ENCODE results near the gene ACTL8. TPM values are rescaled to one million over a fixed set of nuclear protein-coding genes. Genes with fewer than 3 reads are reported as not detected.

The ACTL8 gene
- total and polyA plus RNA-seq, 7 experiments from 2014 or later, result not detected

DNA sequence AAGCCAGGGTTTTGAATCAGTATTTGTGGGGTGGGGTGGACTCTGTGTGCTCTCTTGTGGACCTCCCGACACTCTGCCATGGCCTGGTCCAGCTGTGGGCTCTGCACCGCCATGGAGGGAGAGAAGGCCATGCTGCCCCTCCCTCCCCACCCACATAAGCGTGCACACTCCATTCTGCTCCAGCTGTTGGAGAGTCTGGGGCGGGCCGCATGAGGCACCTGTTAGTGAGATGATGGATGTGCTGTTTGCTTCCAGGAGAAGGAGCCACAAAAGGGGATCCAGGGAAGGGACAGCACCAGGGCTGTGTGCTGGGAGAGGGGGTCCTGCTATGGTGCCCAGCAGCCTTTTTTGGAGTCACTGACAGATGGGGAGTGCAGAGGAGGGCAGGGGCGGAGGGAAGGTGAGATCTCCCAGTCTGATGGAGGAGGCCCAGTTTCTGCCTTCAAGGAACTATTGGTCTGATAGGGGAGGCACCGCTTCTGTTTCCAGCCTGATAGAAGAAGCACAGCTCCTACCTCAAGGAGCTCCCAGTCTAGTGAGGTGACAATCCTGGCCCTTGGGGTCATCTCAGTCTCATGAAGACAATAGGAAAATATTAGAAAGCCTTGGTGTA lies 101.5 kb downstream of the ACTL8 start:
- no peaks in the 10 kb centered on the region for H3K9me3 ChIP-seq (ENCODE audit: control insufficient read depth in 2 of 3, low read length in 3 of 3)
- CTCF ChIA-PET, result interaction anchor here (0.6 kb wide), 1 partner anchor 79 kb away, joined by 3 read pairs; no protein-coding TSS in a partner anchor
- H3K27ac ChIP-seq (ENCODE audit: low read depth, low read length), result no peak overlapping the region
- POLR2A ChIA-PET, result no interaction called here
- H3K4me1 ChIP-seq (ENCODE audit: control insufficient read depth in 2 of 2, insufficient read depth in 2 of 2, low read length in 2 of 2), result no peaks in the 10 kb centered on the region
- Mint-ChIP-seq H3K36me3 (no peaks in the 10 kb centered on the region), H3K4me1 (no peaks in the 10 kb centered on the region), H3K9me3 (peaks cover 0 to 4% (median 0%) of the 10 kb centered on the region in 11 donors), H3K27ac (peak overlapping the region in 1 of 9 donors; percentile 77), H3K27me3 (peaks cover 0 to 22% (median 20%) of the 10 kb centered on the region in 5 donors), H3K4me3 (no peak overlapping the region)
- no peak for DNase-seq
- intact Hi-C loops (cut with micrococcal nuclease), result no loop called here
- no peaks in the 10 kb centered on the region for H3K36me3 ChIP-seq (ENCODE audit: control insufficient read depth in 2 of 3, insufficient read depth in 3 of 3, low read length in 3 of 3)
- no peak overlapping the region for H3K4me3 ChIP-seq (ENCODE audit: low read length)
- H3K27me3 ChIP-seq (ENCODE audit: control insufficient read depth in 2 of 2, insufficient read depth in 2 of 2, low read length in 2 of 2), result no peaks in the 10 kb centered on the region
- no peak for ATAC-seq

DNA sequence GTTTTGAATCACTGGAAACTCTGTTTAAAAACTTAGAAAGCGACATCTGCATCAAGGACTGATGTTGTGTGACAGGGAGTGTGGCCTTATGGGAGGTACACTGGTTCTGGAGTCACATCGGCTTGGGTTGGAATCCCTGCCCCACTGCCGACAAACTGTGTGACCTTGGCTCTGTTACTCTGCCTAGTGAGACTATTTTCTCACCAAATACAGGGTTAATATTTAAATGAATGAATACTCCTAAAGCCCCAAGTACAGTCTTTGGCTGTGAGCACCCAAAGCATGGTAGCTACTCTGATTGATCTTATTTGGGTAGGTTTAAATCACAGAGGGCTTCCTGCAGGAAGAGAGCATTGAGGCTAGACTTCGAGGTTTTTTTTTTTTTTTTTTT lies 102.0 kb downstream of the ACTL8 start:
- DNase-seq, result no peak
- no peak overlapping the region for H3K27ac ChIP-seq (ENCODE audit: low read depth, low read length)
- intact Hi-C loops (cut with micrococcal nuclease), result no loop called here
- Mint-ChIP-seq H3K36me3 (no peaks in the 10 kb centered on the region), H3K27ac (peak overlapping the region in 1 of 9 donors; percentile 77), H3K9me3 (peaks cover 0 to 4% (median 0%) of the 10 kb centered on the region in 11 donors), H3K4me1 (no peaks in the 10 kb centered on the region), H3K4me3 (no peak overlapping the region), H3K27me3 (peaks cover 0 to 22% (median 20%) of the 10 kb centered on the region in 5 donors)
- ATAC-seq, result no peak
- no peak overlapping the region for H3K4me3 ChIP-seq (ENCODE audit: low read length)
- no peaks in the 10 kb centered on the region for H3K36me3 ChIP-seq (ENCODE audit: control insufficient read depth in 2 of 3, insufficient read depth in 3 of 3, low read length in 3 of 3)
- POLR2A ChIA-PET, result no interaction called here
- H3K9me3 ChIP-seq (ENCODE audit: control insufficient read depth in 2 of 3, low read length in 3 of 3), result no peaks in the 10 kb centered on the region
- no peaks in the 10 kb centered on the region for H3K4me1 ChIP-seq (ENCODE audit: control insufficient read depth in 2 of 2, insufficient read depth in 2 of 2, low read length in 2 of 2)
- CTCF ChIA-PET, result interaction anchor here (0.6 kb wide), 2 partner anchors 79 to 117 kb away, joined by 3 read pairs; no protein-coding TSS in a partner anchor
- no peaks in the 10 kb centered on the region for H3K27me3 ChIP-seq (ENCODE audit: control insufficient read depth in 2 of 2, insufficient read depth in 2 of 2, low read length in 2 of 2)

DNA sequence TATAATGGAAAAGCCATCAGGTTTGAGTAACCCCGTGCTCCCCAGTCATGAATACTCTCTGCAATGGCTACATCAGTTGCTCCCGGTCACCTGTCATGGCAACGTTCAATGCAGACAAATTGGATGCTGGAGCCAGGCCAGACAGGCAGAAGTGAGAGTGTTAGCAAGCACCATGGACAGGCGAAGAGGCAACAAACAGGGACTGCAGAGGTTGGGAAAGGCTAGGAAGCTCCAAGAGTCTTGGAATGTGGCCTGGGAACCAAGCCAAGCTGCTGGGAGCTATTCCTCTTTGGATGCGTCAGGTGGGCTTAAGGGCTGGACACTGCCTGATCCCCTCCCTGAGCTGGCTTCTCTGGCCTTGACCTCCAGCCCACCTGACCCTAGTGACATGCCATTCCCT lies 102.9 kb downstream of the ACTL8 start:
- no peak overlapping the region for H3K27ac ChIP-seq (ENCODE audit: low read depth, low read length)
- H3K4me3 ChIP-seq (ENCODE audit: low read length), result no peak overlapping the region
- H3K4me1 ChIP-seq (ENCODE audit: control insufficient read depth in 2 of 2, insufficient read depth in 2 of 2, low read length in 2 of 2), result no peaks in the 10 kb centered on the region
- Mint-ChIP-seq H3K27me3 (peaks cover 0 to 22% (median 20%) of the 10 kb centered on the region in 5 donors), H3K4me3 (no peak overlapping the region), H3K27ac (no peak overlapping the region), H3K9me3 (peaks cover 0 to 4% (median 0%) of the 10 kb centered on the region in 11 donors), H3K4me1 (no peaks in the 10 kb centered on the region), H3K36me3 (no peaks in the 10 kb centered on the region)
- intact Hi-C loops (cut with micrococcal nuclease), result no loop called here
- H3K9me3 ChIP-seq (ENCODE audit: control insufficient read depth in 2 of 3, low read length in 3 of 3), result no peaks in the 10 kb centered on the region
- DNase-seq (no peak), ATAC-seq (no peak)
- H3K27me3 ChIP-seq (ENCODE audit: control insufficient read depth in 2 of 2, insufficient read depth in 2 of 2, low read length in 2 of 2), result no peaks in the 10 kb centered on the region
- H3K36me3 ChIP-seq (ENCODE audit: control insufficient read depth in 2 of 3, insufficient read depth in 3 of 3, low read length in 3 of 3), result no peaks in the 10 kb centered on the region
- ChIA-PET POLR2A (no interaction called here), CTCF (no interaction called here)

DNA sequence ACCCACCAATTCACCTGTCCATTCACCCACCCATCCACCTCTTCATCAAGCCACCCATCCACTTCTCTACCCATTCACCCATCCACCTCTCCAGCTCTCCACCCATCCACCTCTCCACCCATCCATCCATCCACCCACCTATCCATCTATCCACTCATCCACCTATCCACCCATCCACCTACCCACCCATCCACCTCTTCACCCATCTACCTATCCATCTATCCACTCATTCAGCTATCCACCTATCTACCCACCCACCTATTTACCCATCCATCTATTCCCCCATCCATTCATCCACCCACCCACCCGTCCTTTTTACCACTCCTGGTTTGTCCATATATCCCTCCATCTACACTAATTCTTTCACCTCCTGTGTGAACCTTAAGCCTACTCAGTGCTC lies 105.7 kb downstream of the ACTL8 start:
- no peaks in the 10 kb centered on the region for H3K4me1 ChIP-seq (ENCODE audit: control insufficient read depth in 2 of 2, insufficient read depth in 2 of 2, low read length in 2 of 2)
- peaks cover 0 to 2% of the 10 kb centered on the region in 2 donors for H3K27me3 ChIP-seq (ENCODE audit: control insufficient read depth in 2 of 2, insufficient read depth in 2 of 2, low read length in 2 of 2)
- Mint-ChIP-seq H3K4me1 (no peaks in the 10 kb centered on the region), H3K27me3 (peaks cover 0 to 22% (median 16%) of the 10 kb centered on the region in 5 donors), H3K9me3 (peaks cover 0 to 4% (median 0%) of the 10 kb centered on the region in 11 donors), H3K4me3 (no peak overlapping the region), H3K27ac (no peak overlapping the region), H3K36me3 (no peaks in the 10 kb centered on the region)
- ATAC-seq (no peak), DNase-seq (no peak)
- intact Hi-C loops (cut with micrococcal nuclease), result no loop called here
- no peak overlapping the region for H3K4me3 ChIP-seq (ENCODE audit: low read length)
- no peaks in the 10 kb centered on the region for H3K36me3 ChIP-seq (ENCODE audit: control insufficient read depth in 2 of 3, insufficient read depth in 3 of 3, low read length in 3 of 3)
- H3K9me3 ChIP-seq (ENCODE audit: control insufficient read depth in 2 of 3, low read length in 3 of 3), result no peaks in the 10 kb centered on the region
- CTCF ChIA-PET, result no interaction called here
- POLR2A ChIA-PET, result no interaction called here
- no peak overlapping the region for H3K27ac ChIP-seq (ENCODE audit: low read depth, low read length)

DNA sequence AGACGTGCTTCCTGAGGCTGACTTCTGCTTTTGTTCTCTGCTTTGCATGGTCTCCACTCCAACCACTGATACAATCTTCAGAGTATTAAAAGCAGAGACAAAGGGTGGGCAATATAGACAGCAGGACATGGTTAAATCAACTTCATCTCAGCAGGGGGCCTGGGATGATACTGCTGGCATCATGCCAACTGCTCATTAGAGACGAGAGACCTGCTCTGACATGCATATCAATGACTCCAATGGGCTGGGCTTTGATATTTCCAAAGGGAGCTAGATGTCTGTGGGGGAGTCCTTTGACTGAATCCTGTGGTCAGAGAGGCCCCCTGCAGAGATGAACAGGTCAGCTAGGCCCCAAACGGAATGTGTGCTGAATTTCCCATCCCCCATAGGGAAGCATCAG lies 106.6 kb downstream of the ACTL8 start:
- H3K4me3 ChIP-seq (ENCODE audit: low read length), result no peak overlapping the region
- Mint-ChIP-seq H3K27ac (no peak overlapping the region), H3K27me3 (peaks cover 0 to 22% (median 16%) of the 10 kb centered on the region in 5 donors), H3K4me3 (no peak overlapping the region), H3K36me3 (no peaks in the 10 kb centered on the region), H3K9me3 (peaks cover 0 to 4% (median 0%) of the 10 kb centered on the region in 11 donors), H3K4me1 (no peaks in the 10 kb centered on the region)
- intact Hi-C loops (cut with micrococcal nuclease), result no loop called here
- H3K4me1 ChIP-seq (ENCODE audit: control insufficient read depth in 2 of 2, insufficient read depth in 2 of 2, low read length in 2 of 2), result no peaks in the 10 kb centered on the region
- DNase-seq, result no peak
- H3K27ac ChIP-seq (ENCODE audit: low read depth, low read length), result no peak overlapping the region
- POLR2A ChIA-PET, result no interaction called here
- H3K9me3 ChIP-seq (ENCODE audit: control insufficient read depth in 2 of 3, low read length in 3 of 3), result no peaks in the 10 kb centered on the region
- H3K27me3 ChIP-seq (ENCODE audit: control insufficient read depth in 2 of 2, insufficient read depth in 2 of 2, low read length in 2 of 2), result peaks cover 0 to 2% of the 10 kb centered on the region in 2 donors
- no peak for ATAC-seq
- no peaks in the 10 kb centered on the region for H3K36me3 ChIP-seq (ENCODE audit: control insufficient read depth in 2 of 3, insufficient read depth in 3 of 3, low read length in 3 of 3)
- CTCF ChIA-PET, result no interaction called here

DNA sequence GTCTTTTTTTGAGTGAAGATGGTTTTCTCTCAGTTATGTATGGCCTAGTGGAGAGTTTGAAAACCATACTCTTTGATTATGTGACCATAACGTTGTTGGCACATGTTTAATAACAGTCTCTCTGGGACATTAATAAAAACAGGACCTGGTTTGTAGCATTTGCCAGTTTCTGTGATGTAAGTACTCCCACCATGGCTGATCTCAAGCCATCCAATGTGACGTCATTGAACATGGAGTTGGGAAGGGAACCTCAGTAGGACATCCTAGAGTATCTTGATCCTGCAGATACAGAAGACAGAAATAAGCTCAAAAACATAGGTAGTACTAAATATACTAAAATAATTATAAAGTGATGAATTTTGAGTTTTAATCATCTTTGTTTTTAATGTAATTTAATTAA lies 107.0 kb downstream of the ACTL8 start:
- ChIA-PET POLR2A (no interaction called here), CTCF (no interaction called here)
- Histone ChIP-seq H3K27me3 (ENCODE audit: control insufficient read depth in 2 of 2, insufficient read depth in 2 of 2, low read length in 2 of 2) (peaks cover 0 to 2% of the 10 kb centered on the region in 2 donors), H3K36me3 (ENCODE audit: control insufficient read depth in 2 of 3, insufficient read depth in 3 of 3, low read length in 3 of 3) (no peaks in the 10 kb centered on the region), H3K9me3 (ENCODE audit: control insufficient read depth in 2 of 3, low read length in 3 of 3) (no peaks in the 10 kb centered on the region), H3K27ac (ENCODE audit: low read depth, low read length) (no peak overlapping the region), H3K4me1 (ENCODE audit: control insufficient read depth in 2 of 2, insufficient read depth in 2 of 2, low read length in 2 of 2) (no peaks in the 10 kb centered on the region), H3K4me3 (ENCODE audit: low read length) (no peak overlapping the region)
- peaks cover 0 to 5% (median 1%) of the 10 kb centered on the region in 11 donors for H3K9me3 Mint-ChIP-seq
- peaks cover 0 to 23% (median 16%) of the 10 kb centered on the region in 5 donors for H3K27me3 Mint-ChIP-seq
- DNase-seq, result no peak
- H3K27ac Mint-ChIP-seq, result no peak overlapping the region
- no peak for ATAC-seq
- H3K36me3 Mint-ChIP-seq, result peaks cover 0 to 1% (median 0%) of the 10 kb centered on the region in 5 donors
- no peaks in the 10 kb centered on the region for H3K4me1 Mint-ChIP-seq
- intact Hi-C loops (cut with micrococcal nuclease), result no loop called here
- H3K4me3 Mint-ChIP-seq, result no peak overlapping the region

Measured in naive thymus-derived CD4-positive, alpha-beta T cell (primary cell).